ENCODE results near the gene PRR18. TPM values are rescaled to one million over a fixed set of nuclear protein-coding genes. Genes with fewer than 3 reads are reported as not detected.

PRR18 gene
- total RNA-seq, 1 donor from 2014 or later = 0.14 TPM

GRCh38 chr6:166354965-166355364 lies 46.8 kb upstream of the PRR18 start:
- Histone ChIP-seq H4K20me1 (ENCODE audit: insufficient read depth, low read length) (no peaks in the 10 kb centered on the region), H3K9ac (ENCODE audit: low read length) (no peak overlapping the region), H3K9me3 (ENCODE audit: insufficient read depth, low read depth, low read length) (no peaks in the 10 kb centered on the region), H3K27ac (ENCODE audit: low read depth, low read length) (no peak overlapping the region), H3K4me2 (ENCODE audit: low read length) (no peak overlapping the region), H3K4me1 (ENCODE audit: insufficient read depth, low read length) (no peaks in the 10 kb centered on the region), H3K79me2 (ENCODE audit: insufficient read depth, low read length) (no peaks in the 10 kb centered on the region), H2AFZ (ENCODE audit: low read depth, low read length) (no peak overlapping the region), H3K36me3 (ENCODE audit: insufficient read depth, low read length) (no peaks in the 10 kb centered on the region), H3K27me3 (ENCODE audit: insufficient read depth, low read length) (no peaks in the 10 kb centered on the region), H3K4me3 (ENCODE audit: insufficient read depth, low read depth, low read length) (no peak overlapping the region)
- peaks cover 16% of the 10 kb centered on the region for H3K9me3 Mint-ChIP-seq (ENCODE audit: unreplicated experiment)
- no peak for TF ChIP-seq EZH2 (IDR thresholded peaks at IDR 0.05; ENCODE audit: insufficient read depth, low read length)
- FAIRE-seq (no peak), DNase-seq (ENCODE audit: low read depth) (no peak)
- H3K27ac Mint-ChIP-seq (ENCODE audit: unreplicated experiment) = no peak overlapping the region
- no peak overlapping the region for H3K4me3 Mint-ChIP-seq (ENCODE audit: unreplicated experiment)
- H3K27me3 Mint-ChIP-seq (ENCODE audit: low read depth, unreplicated experiment) = no peaks in the 10 kb centered on the region
- H3K36me3 Mint-ChIP-seq (ENCODE audit: low read depth, unreplicated experiment) = peaks cover 3% of the 10 kb centered on the region
- peaks cover 3% of the 10 kb centered on the region for H3K4me1 Mint-ChIP-seq (ENCODE audit: low read depth, unreplicated experiment)

GRCh38 chr6:166354143-166354542 lies 46.0 kb upstream of the PRR18 start:
- Histone ChIP-seq H3K9me3 (ENCODE audit: insufficient read depth, low read depth, low read length) (no peaks in the 10 kb centered on the region), H3K36me3 (ENCODE audit: insufficient read depth, low read length) (no peaks in the 10 kb centered on the region), H3K4me2 (ENCODE audit: low read length) (no peak overlapping the region), H3K4me1 (ENCODE audit: insufficient read depth, low read length) (no peaks in the 10 kb centered on the region), H3K27me3 (ENCODE audit: insufficient read depth, low read length) (no peaks in the 10 kb centered on the region), H3K4me3 (ENCODE audit: insufficient read depth, low read depth, low read length) (no peak overlapping the region), H3K27ac (ENCODE audit: low read depth, low read length) (no peak overlapping the region), H3K9ac (ENCODE audit: low read length) (no peak overlapping the region), H4K20me1 (ENCODE audit: insufficient read depth, low read length) (no peaks in the 10 kb centered on the region), H2AFZ (ENCODE audit: low read depth, low read length) (no peak overlapping the region), H3K79me2 (ENCODE audit: insufficient read depth, low read length) (no peaks in the 10 kb centered on the region)
- Mint-ChIP-seq H3K27me3 (ENCODE audit: low read depth, unreplicated experiment) (no peaks in the 10 kb centered on the region), H3K4me3 (ENCODE audit: unreplicated experiment) (no peak overlapping the region), H3K36me3 (ENCODE audit: low read depth, unreplicated experiment) (peaks cover 10% of the 10 kb centered on the region), H3K9me3 (ENCODE audit: unreplicated experiment) (peaks cover 16% of the 10 kb centered on the region), H3K27ac (ENCODE audit: unreplicated experiment) (no peak overlapping the region), H3K4me1 (ENCODE audit: low read depth, unreplicated experiment) (no peaks in the 10 kb centered on the region)
- TF ChIP-seq CTCF (IDR thresholded peaks at IDR 0.05; ENCODE audit: insufficient read depth, low read depth, low read length) = no peak
- no peak for TF ChIP-seq EZH2 (IDR thresholded peaks at IDR 0.05; ENCODE audit: insufficient read depth, low read length)
- DNase-seq (ENCODE audit: low read depth) = no peak
- FAIRE-seq = no peak

- no peak for DNase-seq (ENCODE audit: low read depth)
- H3K27me3 ChIP-seq (ENCODE audit: insufficient read depth, low read length) = no peaks in the 10 kb centered on the region
- no peak for FAIRE-seq
- H3K4me1 ChIP-seq (ENCODE audit: insufficient read depth, low read length) = no peaks in the 10 kb centered on the region
- no peaks in the 10 kb centered on the region for H3K9me3 ChIP-seq (ENCODE audit: insufficient read depth, low read depth, low read length)
- H3K36me3 Mint-ChIP-seq (ENCODE audit: low read depth, unreplicated experiment) = peaks cover 10% of the 10 kb centered on the region
- H3K4me2 ChIP-seq (ENCODE audit: low read length) = no peak overlapping the region
- H3K4me1 Mint-ChIP-seq (ENCODE audit: low read depth, unreplicated experiment) = no peaks in the 10 kb centered on the region
- H3K9ac ChIP-seq (ENCODE audit: low read length) = no peak overlapping the region
- no peak overlapping the region for H3K27ac Mint-ChIP-seq (ENCODE audit: unreplicated experiment)
- no peak overlapping the region for H2AFZ ChIP-seq (ENCODE audit: low read depth, low read length)
- no peak overlapping the region for H3K4me3 ChIP-seq (ENCODE audit: insufficient read depth, low read depth, low read length)
- no peak for TF ChIP-seq EZH2 (IDR thresholded peaks at IDR 0.05; ENCODE audit: insufficient read depth, low read length)
- no peak for TF ChIP-seq CTCF (IDR thresholded peaks at IDR 0.05; ENCODE audit: insufficient read depth, low read depth, low read length)
- peaks cover 17% of the 10 kb centered on the region for H3K9me3 Mint-ChIP-seq (ENCODE audit: unreplicated experiment)
- no peaks in the 10 kb centered on the region for H3K27me3 Mint-ChIP-seq (ENCODE audit: low read depth, unreplicated experiment)
- no peaks in the 10 kb centered on the region for H3K36me3 ChIP-seq (ENCODE audit: insufficient read depth, low read length)
- no peak overlapping the region for H3K4me3 Mint-ChIP-seq (ENCODE audit: unreplicated experiment)
- no peaks in the 10 kb centered on the region for H4K20me1 ChIP-seq (ENCODE audit: insufficient read depth, low read length)
- no peak overlapping the region for H3K27ac ChIP-seq (ENCODE audit: low read depth, low read length)
- no peaks in the 10 kb centered on the region for H3K79me2 ChIP-seq (ENCODE audit: insufficient read depth, low read length)
These were observed 45.3 kb upstream of the PRR18 start for GRCh38 chr6:166353507-166353906.

Measured in astrocyte (in vitro differentiated cells and primary cell).